ENCODE measurements around the gene SPIRE2.

DNA sequence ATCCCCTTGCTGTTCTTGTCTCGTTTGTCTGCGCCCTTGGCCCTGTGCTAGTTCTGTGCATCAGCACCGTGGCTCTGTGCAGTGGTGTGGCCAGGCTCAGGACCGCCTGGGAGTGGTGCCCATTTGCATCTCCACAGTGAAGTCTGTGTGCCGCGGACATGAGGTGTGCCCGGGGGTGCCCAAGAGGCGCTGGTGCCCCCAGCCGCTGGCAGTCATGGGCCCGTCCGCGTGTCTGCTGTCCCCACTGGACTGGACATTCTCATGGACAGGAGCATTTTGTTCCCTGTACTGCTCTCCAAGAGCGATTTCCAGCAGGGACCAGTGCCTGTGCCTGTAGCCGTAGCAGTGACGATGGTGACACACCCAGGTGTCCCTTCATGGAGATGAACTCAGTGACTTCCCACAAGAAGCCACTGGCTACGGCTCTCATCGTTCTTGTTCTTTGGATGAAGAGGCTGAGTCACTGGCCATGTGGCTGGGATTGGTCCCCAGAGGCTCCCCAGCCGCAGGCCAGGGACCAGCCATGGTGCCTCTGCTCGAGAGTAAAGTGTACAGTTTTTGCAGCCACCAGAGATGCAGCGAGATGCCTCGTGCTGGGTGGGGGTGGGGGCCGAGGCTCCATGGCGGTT lies 77.3 kb downstream of the SPIRE2 start:
- no peak for TF ChIP-seq POLR2A (IDR thresholded peaks at IDR 0.05)
- TF ChIP-seq, protein P1, sequence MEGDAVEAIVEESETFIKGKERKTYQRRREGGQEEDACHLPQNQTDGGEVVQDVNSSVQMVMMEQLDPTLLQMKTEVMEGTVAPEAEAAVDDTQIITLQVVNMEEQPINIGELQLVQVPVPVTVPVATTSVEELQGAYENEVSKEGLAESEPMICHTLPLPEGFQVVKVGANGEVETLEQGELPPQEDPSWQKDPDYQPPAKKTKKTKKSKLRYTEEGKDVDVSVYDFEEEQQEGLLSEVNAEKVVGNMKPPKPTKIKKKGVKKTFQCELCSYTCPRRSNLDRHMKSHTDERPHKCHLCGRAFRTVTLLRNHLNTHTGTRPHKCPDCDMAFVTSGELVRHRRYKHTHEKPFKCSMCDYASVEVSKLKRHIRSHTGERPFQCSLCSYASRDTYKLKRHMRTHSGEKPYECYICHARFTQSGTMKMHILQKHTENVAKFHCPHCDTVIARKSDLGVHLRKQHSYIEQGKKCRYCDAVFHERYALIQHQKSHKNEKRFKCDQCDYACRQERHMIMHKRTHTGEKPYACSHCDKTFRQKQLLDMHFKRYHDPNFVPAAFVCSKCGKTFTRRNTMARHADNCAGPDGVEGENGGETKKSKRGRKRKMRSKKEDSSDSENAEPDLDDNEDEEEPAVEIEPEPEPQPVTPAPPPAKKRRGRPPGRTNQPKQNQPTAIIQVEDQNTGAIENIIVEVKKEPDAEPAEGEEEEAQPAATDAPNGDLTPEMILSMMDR (IDR thresholded peaks at IDR 0.05): no peak
